Breast epithelium (tissue), 4 donors: Measurements from ENCODE around the gene MYMK. TPM values are rescaled to one million over a fixed set of nuclear protein-coding genes. Genes with fewer than 3 reads are reported as not detected.

Source experiments
- DNase-seq, 2 donors: peaks; one replicate each; pipeline ENCODE4 v3.0.0-alpha.2; 2019; ENCODE audit warnings: low spot score in 2 of 2
- H3K27ac ChIP-seq, 2 donors: fragments of 200-600 bp; sonication (generic) in 1 of 2; one replicate each; pipeline ENCODE4 v1.5.1; 2016 to 2019; ENCODE audit warnings: mild to moderate bottlenecking in 1 of 2
- H3K27me3 ChIP-seq, 2 donors: fragments of 200-600 bp; sonication (generic) in 1 of 2; one replicate each; pipeline versions ENCODE4 v1.5.1 to v1.6.0; 2017 to 2019; ENCODE audit warnings: control low read depth in 1 of 2, mild to moderate bottlenecking in 1 of 2
- H3K36me3 ChIP-seq: fragments of 200-600 bp; one replicate; pipeline ENCODE4 v1.5.1; 2019
- H3K4me1 ChIP-seq, 2 donors: fragments of 200-600 bp; sonication (generic); one replicate each; pipeline ENCODE4 v1.5.1; 2016 to 2019; ENCODE audit warnings: control low read depth in 1 of 2
- H3K4me3 ChIP-seq, 3 donors: fragments of 200-600 bp; sonication (generic); 1 replicate in 2 of 3; 2 replicates in 1 of 3; pipeline ENCODE4 v1.5.1; 2016 to 2019; ENCODE audit warnings: mild to moderate bottlenecking in 3 of 3, moderate library complexity in 2 of 3
- H3K9me3 ChIP-seq, 2 donors: fragments of 200-600 bp; sonication (generic) in 1 of 2; one replicate each; pipeline ENCODE4 v1.5.1; 2016 to 2019; ENCODE audit warnings: control low read depth in 1 of 2
- CTCF ChIP-seq, 3 donors: fragments of 450-650 bp; IDR thresholded peaks; one replicate each; pipeline ENCODE4 v1.5.1; 2016 to 2017; ENCODE audit warnings: antibody characterized with exemption in 3 of 3, mild to moderate bottlenecking in 3 of 3, moderate library complexity in 3 of 3
- POLR2A ChIP-seq: fragments of 450-650 bp; IDR thresholded peaks from one replicate; pipeline ENCODE4 v1.6.1; 2016; ENCODE audit warnings: antibody characterized with exemption, mild to moderate bottlenecking, moderate library complexity
- POLR2AphosphoS5 ChIP-seq, 3 donors: sonication (generic); formaldehyde crosslinking; IDR thresholded peaks; one replicate each; pipeline ENCODE4 v1.6.1; 2017; ENCODE audit warnings: antibody characterized with exemption in 3 of 3
- intact Hi-C: fragments of 100-400 bp; cut with DNase I; formaldehyde crosslinking; loops from one replicate; pipeline ENCODE4 v1.15.1; 2023; ENCODE audit warnings: low total_unique reads
- total RNA-seq, 3 donors: library from RNA; depleted of rRNA; stranded (reverse); fragments of >200 nt; gene quantifications; one replicate each; pipeline ENCODE4 v1.1.0, GENCODE V29; 2016

Gene MYMK
- total RNA-seq, 3 donors from 2014 or later, result not detected

- Histone ChIP-seq H3K27me3 (peaks cover 0 to 24% of the 10 kb centered on the region in 2 donors), H3K4me3 (peak overlapping the region in 2 of 3 donors; percentile 44 to 55), H3K27ac (peak overlapping the region in 1 of 2 donors; percentile 55), H3K9me3 (no peaks in the 10 kb centered on the region), H3K36me3 (no peaks in the 10 kb centered on the region), H3K4me1 (peaks cover 3 to 9% of the 10 kb centered on the region in 2 donors)
- TF ChIP-seq CTCF (IDR thresholded peaks at IDR 0.05) (no peak), POLR2AphosphoS5 (IDR thresholded peaks at IDR 0.05) (no peak), POLR2A (no peak)
- intact Hi-C loops, result loop anchor here (10.0 kb wide), 1 partner anchor 176 kb away; no protein-coding TSS in a partner anchor
- DNase-seq, result no peak
These were observed 14.4 kb upstream of the MYMK start for GRCh38 chr9:133538851-133539833.

GRCh38 chr9:133538176-133538575 lies 13.4 kb upstream of the MYMK start:
- H3K4me3 ChIP-seq, result no peak overlapping the region
- TF ChIP-seq CTCF (IDR thresholded peaks at IDR 0.05), result no peak
- no peak for TF ChIP-seq POLR2AphosphoS5 (IDR thresholded peaks at IDR 0.05)
- no peak for TF ChIP-seq POLR2A
- H3K36me3 ChIP-seq, result no peaks in the 10 kb centered on the region
- H3K27me3 ChIP-seq, result peaks cover 0 to 29% of the 10 kb centered on the region in 2 donors
- H3K27ac ChIP-seq, result no peak overlapping the region
- no peaks in the 10 kb centered on the region for H3K9me3 ChIP-seq
- H3K4me1 ChIP-seq, result peaks cover 3 to 9% of the 10 kb centered on the region in 2 donors
- intact Hi-C loops, result loop anchor here (10.0 kb wide), 1 partner anchor 177 kb away; no protein-coding TSS in a partner anchor
- DNase-seq, result no peak

- TF ChIP-seq POLR2A (no peak), POLR2AphosphoS5 (IDR thresholded peaks at IDR 0.05) (no peak), CTCF (IDR thresholded peaks at IDR 0.05) (no peak)
- no peak for DNase-seq
- H3K27ac ChIP-seq, result no peak overlapping the region
- peaks cover 0 to 29% of the 10 kb centered on the region in 2 donors for H3K27me3 ChIP-seq
- peaks cover 3 to 9% of the 10 kb centered on the region in 2 donors for H3K4me1 ChIP-seq
- H3K9me3 ChIP-seq, result no peaks in the 10 kb centered on the region
- no peak overlapping the region for H3K4me3 ChIP-seq
- intact Hi-C loops, result loop anchor here (10.0 kb wide), 1 partner anchor 178 kb away; no protein-coding TSS in a partner anchor
- H3K36me3 ChIP-seq, result no peaks in the 10 kb centered on the region
These were observed 12.5 kb upstream of the MYMK start for GRCh38 chr9:133537257-133537656.

- Histone ChIP-seq H3K27me3 (peaks cover 0 to 29% of the 10 kb centered on the region in 2 donors), H3K27ac (no peak overlapping the region), H3K4me3 (no peak overlapping the region), H3K36me3 (no peaks in the 10 kb centered on the region), H3K4me1 (peaks cover 3 to 9% of the 10 kb centered on the region in 2 donors), H3K9me3 (no peaks in the 10 kb centered on the region)
- TF ChIP-seq POLR2AphosphoS5 (IDR thresholded peaks at IDR 0.05) (no peak), CTCF (IDR thresholded peaks at IDR 0.05) (no peak), POLR2A (no peak)
- intact Hi-C loops, result loop anchor here (10.0 kb wide), 1 partner anchor 178 kb away; no protein-coding TSS in a partner anchor
- DNase-seq, result no peak
These were observed 11.8 kb upstream of the MYMK start for GRCh38 chr9:133536536-133536935.

- intact Hi-C loops, result loop anchor here (10.0 kb wide), 1 partner anchor 179 kb away; no protein-coding TSS in a partner anchor
- Histone ChIP-seq H3K4me1 (peaks cover 3 to 9% of the 10 kb centered on the region in 2 donors), H3K9me3 (no peaks in the 10 kb centered on the region), H3K27ac (no peak overlapping the region), H3K36me3 (no peaks in the 10 kb centered on the region), H3K27me3 (peaks cover 0 to 29% of the 10 kb centered on the region in 2 donors), H3K4me3 (no peak overlapping the region)
- DNase-seq, result no peak
- TF ChIP-seq POLR2AphosphoS5 (IDR thresholded peaks at IDR 0.05) (no peak), CTCF (IDR thresholded peaks at IDR 0.05) (no peak), POLR2A (no peak)
These were observed 11.3 kb upstream of the MYMK start for GRCh38 chr9:133536080-133536479.
